Prostate gland (tissue), 2 donors: ENCODE results near the gene GFRAL. TPM values are rescaled to one million over a fixed set of nuclear protein-coding genes. Genes with fewer than 3 reads are reported as not detected.

Source experiments
- DNase-seq: peaks from one replicate; pipeline ENCODE4 v3.0.0-alpha.2; 2019; ENCODE audit warnings: low spot score
- H3K27ac ChIP-seq, 2 donors: fragments of 200-600 bp; sonication (generic); 2 replicates each; pipeline ENCODE4 v1.5.1; 2017 to 2019
- H3K27me3 ChIP-seq: fragments of 200-600 bp; sonication (generic); replicated peaks from 2 replicates; pipeline ENCODE4 v1.5.1; 2019; ENCODE audit not compliant: insufficient read depth
- H3K36me3 ChIP-seq, 2 donors: fragments of 200-600 bp; sonication (generic); 1 replicate in 1 of 2; 2 replicates in 1 of 2; pipeline versions ENCODE4 v1.5.1 to v1.8.1; 2017 to 2019
- H3K4me1 ChIP-seq: fragments of 200-600 bp; sonication (generic); replicated peaks from 2 replicates; pipeline ENCODE4 v1.5.1; 2019
- H3K4me3 ChIP-seq, 2 donors: fragments of 200-600 bp; sonication (generic); 2 replicates each; pipeline ENCODE4 v1.5.1; 2017 to 2019
- H3K9me3 ChIP-seq: fragments of 200-600 bp; sonication (generic); 2 replicates; pipeline ENCODE4 v1.5.1; 2017
- CTCF ChIP-seq, 4 experiments: fragments of 200-600 bp in 2 of 4; fragments of 450-650 bp in 2 of 4; sonication (generic) in 2 of 4; IDR thresholded peaks; 1 replicate in 3 of 4; 2 replicates in 1 of 4; pipeline ENCODE4 v1.5.1; 2016 to 2019; ENCODE audit warnings: antibody characterized with exemption in 4 of 4, mild to moderate bottlenecking in 2 of 4, moderate library complexity in 2 of 4
- POLR2A ChIP-seq: fragments of 450-650 bp; IDR thresholded peaks from one replicate; pipeline ENCODE4 v1.6.1; 2016; ENCODE audit warnings: antibody characterized with exemption, mild to moderate bottlenecking
- POLR2AphosphoS5 ChIP-seq: sonication (generic); formaldehyde crosslinking; IDR thresholded peaks from one replicate; pipeline ENCODE4 v1.6.1; 2017; ENCODE audit warnings: antibody characterized with exemption
- WGBS: methylation state at CpG from one replicate; pipeline ENCODE4 v1.1.5; 2018; 5-methylcytosine and 5-hydroxymethylcytosine counted together
- intact Hi-C: fragments of 100-400 bp; cut with DNase I; formaldehyde crosslinking; loops from one replicate; pipeline ENCODE4 v1.14.2; 2022
- total RNA-seq, 2 donors: library from RNA; depleted of rRNA; stranded (reverse); fragments of >200 nt; gene quantifications; one replicate each; pipeline ENCODE4 v1.1.0, GENCODE V29; 2016

Gene GFRAL
- total RNA-seq, 2 donors from 2014 or later, result not detected

GRCh38 chr6:55443238-55444134 lies 116.2 kb downstream of the GFRAL start:
- 69% methylated on average over 7 of the region's 7 CpGs for WGBS
- H3K27me3 ChIP-seq, result no peaks in the 10 kb centered on the region

GRCh38 chr6:55445648-55446204 lies 118.5 kb downstream of the GFRAL start:
- Histone ChIP-seq H3K4me3 (no peak overlapping the region), H3K9me3 (no peaks in the 10 kb centered on the region), H3K27me3 (no peaks in the 10 kb centered on the region), H3K36me3 (no peaks in the 10 kb centered on the region), H3K4me1 (no peaks in the 10 kb centered on the region), H3K27ac (no peak overlapping the region)
- TF ChIP-seq POLR2AphosphoS5 (no peak), POLR2A (no peak), CTCF (IDR thresholded peaks at IDR 0.05) (peak; percentile 29 to 77 (median 66))
- intact Hi-C loops, result loop anchor here (2.0 to 10.0 kb wide), 4 partner anchors 168 to 849 kb away; no protein-coding TSS in a partner anchor
- WGBS, result 0% methylated on average over 1 of the region's 1 CpG
- DNase-seq, result no peak

More at GRCh38 chr6:55443238-55444134, 116.2 kb downstream of the GFRAL start:
- H3K9me3 ChIP-seq, result no peaks in the 10 kb centered on the region
- no peak for DNase-seq
- no peaks in the 10 kb centered on the region for H3K4me1 ChIP-seq
- H3K4me3 ChIP-seq, result no peak overlapping the region
- intact Hi-C loops, result loop anchor here (2.0 to 10.0 kb wide), 2 partner anchors 443 to 851 kb away; no protein-coding TSS in a partner anchor
- no peak overlapping the region for H3K27ac ChIP-seq
- TF ChIP-seq POLR2A (no peak), POLR2AphosphoS5 (peak; percentile 35)
- no peaks in the 10 kb centered on the region for H3K36me3 ChIP-seq

- H3K27me3 ChIP-seq, result no peaks in the 10 kb centered on the region
- no peak for DNase-seq
- whole genome bisulfite sequencing, result 64% methylated on average over 3 of the region's 3 CpGs
- no peak overlapping the region for H3K4me3 ChIP-seq
- no peak for TF ChIP-seq CTCF (IDR thresholded peaks at IDR 0.05)
- peak; percentile 6 for TF ChIP-seq POLR2AphosphoS5
- intact Hi-C loops, result loop anchor here (5.0 to 10.0 kb wide), 3 partner anchors 171 to 847 kb away; no protein-coding TSS in a partner anchor
- H3K9me3 ChIP-seq, result no peaks in the 10 kb centered on the region
- no peaks in the 10 kb centered on the region for H3K36me3 ChIP-seq
- no peaks in the 10 kb centered on the region for H3K4me1 ChIP-seq
- no peak overlapping the region for H3K27ac ChIP-seq
Observed at GRCh38 chr6:55447891-55448290, 120.6 kb downstream of the GFRAL start.

- Histone ChIP-seq H3K4me3 (no peak overlapping the region), H3K9me3 (no peaks in the 10 kb centered on the region), H3K27ac (no peak overlapping the region), H3K4me1 (no peaks in the 10 kb centered on the region), H3K27me3 (no peaks in the 10 kb centered on the region), H3K36me3 (no peaks in the 10 kb centered on the region)
- TF ChIP-seq POLR2A, result no peak
- TF ChIP-seq POLR2AphosphoS5, result no peak
- no peak for DNase-seq
- intact Hi-C loops, result loop anchor here (5.0 to 10.0 kb wide), 3 partner anchors 171 to 846 kb away; no protein-coding TSS in a partner anchor
Observed at GRCh38 chr6:55448451-55448850, 121.2 kb downstream of the GFRAL start.

GRCh38 chr6:55449225-55449624 lies 122.0 kb downstream of the GFRAL start:
- no peak for DNase-seq
- no peak overlapping the region for H3K4me3 ChIP-seq
- intact Hi-C loops, result loop anchor here (5.0 to 10.0 kb wide), 3 partner anchors 172 to 846 kb away; no protein-coding TSS in a partner anchor
- WGBS, result 47% methylated on average over 3 of the region's 3 CpGs
- H3K9me3 ChIP-seq, result no peaks in the 10 kb centered on the region
- no peak for TF ChIP-seq POLR2A
- no peak for TF ChIP-seq POLR2AphosphoS5
- TF ChIP-seq CTCF (IDR thresholded peaks at IDR 0.05), result no peak
- no peaks in the 10 kb centered on the region for H3K36me3 ChIP-seq
- H3K27me3 ChIP-seq, result no peaks in the 10 kb centered on the region
- H3K4me1 ChIP-seq, result no peaks in the 10 kb centered on the region
- H3K27ac ChIP-seq, result no peak overlapping the region
